ENCODE data around the gene TMPRSS2.

The TMPRSS2 gene

DNA sequence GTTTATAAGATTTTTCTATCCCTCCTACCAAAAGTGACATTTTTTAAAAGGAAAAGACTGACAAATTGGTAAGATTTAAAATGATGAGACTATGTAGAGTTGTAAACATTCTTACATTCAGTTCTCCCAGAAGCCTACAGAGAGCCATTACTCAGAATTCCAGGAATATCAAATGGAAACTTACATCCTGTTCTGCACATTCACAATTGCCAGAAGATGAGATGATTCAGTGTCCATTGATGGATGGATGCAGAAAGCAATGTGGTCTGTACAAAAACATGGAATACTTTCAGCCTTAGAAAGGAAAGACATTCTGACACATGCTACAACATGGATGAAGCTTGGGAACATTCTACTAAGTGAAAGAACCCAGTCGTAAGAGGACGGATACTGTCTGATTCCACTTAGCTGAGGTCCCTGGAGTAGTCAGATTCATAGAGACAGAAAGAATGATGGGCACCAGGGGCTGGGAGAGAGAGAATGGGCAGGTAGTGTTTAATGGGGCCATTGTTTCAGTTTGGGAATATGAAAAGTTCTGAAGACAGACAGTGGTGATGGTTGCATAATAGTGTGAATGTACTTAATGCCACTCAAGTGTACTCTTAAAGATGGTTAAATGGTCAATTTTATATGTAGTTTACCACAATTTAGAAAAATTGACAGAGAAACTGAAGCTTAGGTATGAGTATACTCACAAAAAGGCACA is 65.3 kb downstream of the TMPRSS2 start:
- peak; percentile 75 for DNase-seq (ENCODE audit: low read depth)
- H3K4me3 ChIP-seq (ENCODE audit: control insufficient read depth, low read depth, low read length), result no peak overlapping the region
- TF ChIP-seq, protein P1, sequence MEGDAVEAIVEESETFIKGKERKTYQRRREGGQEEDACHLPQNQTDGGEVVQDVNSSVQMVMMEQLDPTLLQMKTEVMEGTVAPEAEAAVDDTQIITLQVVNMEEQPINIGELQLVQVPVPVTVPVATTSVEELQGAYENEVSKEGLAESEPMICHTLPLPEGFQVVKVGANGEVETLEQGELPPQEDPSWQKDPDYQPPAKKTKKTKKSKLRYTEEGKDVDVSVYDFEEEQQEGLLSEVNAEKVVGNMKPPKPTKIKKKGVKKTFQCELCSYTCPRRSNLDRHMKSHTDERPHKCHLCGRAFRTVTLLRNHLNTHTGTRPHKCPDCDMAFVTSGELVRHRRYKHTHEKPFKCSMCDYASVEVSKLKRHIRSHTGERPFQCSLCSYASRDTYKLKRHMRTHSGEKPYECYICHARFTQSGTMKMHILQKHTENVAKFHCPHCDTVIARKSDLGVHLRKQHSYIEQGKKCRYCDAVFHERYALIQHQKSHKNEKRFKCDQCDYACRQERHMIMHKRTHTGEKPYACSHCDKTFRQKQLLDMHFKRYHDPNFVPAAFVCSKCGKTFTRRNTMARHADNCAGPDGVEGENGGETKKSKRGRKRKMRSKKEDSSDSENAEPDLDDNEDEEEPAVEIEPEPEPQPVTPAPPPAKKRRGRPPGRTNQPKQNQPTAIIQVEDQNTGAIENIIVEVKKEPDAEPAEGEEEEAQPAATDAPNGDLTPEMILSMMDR (conservative IDR thresholded peaks at IDR 0.05; ENCODE audit: control insufficient read depth, insufficient read depth, low read depth, low read length), result no peak

DNA sequence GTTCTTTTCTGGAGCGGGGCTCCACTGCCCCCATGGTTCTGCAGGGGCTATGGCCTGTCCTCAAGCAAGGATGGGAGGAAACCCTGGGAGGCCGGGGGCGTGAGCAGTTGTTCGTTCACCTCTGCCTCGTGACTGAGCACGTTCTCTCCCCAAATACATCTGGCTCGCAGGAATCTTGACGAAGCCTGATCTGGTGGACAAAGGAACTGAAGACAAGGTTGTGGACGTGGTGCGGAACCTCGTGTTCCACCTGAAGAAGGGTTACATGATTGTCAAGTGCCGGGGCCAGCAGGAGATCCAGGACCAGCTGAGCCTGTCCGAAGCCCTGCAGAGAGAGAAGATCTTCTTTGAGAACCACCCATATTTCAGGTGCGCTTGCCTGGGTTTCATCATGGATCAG is 66.4 kb downstream of the TMPRSS2 start:
- DNase-seq (ENCODE audit: low read depth), result no peak
- TF ChIP-seq, protein P1 (conservative IDR thresholded peaks at IDR 0.05; ENCODE audit: control insufficient read depth, insufficient read depth, low read depth, low read length), result no peak
- no peak overlapping the region for H3K4me3 ChIP-seq (ENCODE audit: control insufficient read depth, low read depth, low read length)

DNA sequence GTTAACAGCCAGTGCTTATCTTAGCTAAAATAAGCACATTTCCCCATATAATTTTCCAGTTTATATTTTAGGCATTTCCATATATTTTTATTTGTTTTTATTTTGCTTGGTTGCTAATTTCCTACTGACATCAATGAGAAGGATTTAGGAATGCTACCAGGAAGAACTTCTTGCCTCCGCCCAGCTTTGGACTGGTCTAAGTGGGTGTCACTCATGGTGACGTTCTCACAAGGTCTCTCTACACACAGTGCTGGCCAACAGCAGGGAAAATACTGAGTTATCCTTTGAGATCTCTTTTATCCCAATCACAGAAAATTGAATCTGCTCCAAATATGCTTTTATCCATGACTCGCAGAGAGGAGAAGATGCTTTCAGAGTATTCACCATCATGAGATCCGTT is 68.7 kb downstream of the TMPRSS2 start:
- H3K4me3 ChIP-seq (ENCODE audit: control insufficient read depth, low read depth, low read length), result no peak overlapping the region
- DNase-seq (ENCODE audit: low read depth), result peak; percentile 18
- TF ChIP-seq, protein P1 (conservative IDR thresholded peaks at IDR 0.05; ENCODE audit: control insufficient read depth, insufficient read depth, low read depth, low read length), result no peak

DNA sequence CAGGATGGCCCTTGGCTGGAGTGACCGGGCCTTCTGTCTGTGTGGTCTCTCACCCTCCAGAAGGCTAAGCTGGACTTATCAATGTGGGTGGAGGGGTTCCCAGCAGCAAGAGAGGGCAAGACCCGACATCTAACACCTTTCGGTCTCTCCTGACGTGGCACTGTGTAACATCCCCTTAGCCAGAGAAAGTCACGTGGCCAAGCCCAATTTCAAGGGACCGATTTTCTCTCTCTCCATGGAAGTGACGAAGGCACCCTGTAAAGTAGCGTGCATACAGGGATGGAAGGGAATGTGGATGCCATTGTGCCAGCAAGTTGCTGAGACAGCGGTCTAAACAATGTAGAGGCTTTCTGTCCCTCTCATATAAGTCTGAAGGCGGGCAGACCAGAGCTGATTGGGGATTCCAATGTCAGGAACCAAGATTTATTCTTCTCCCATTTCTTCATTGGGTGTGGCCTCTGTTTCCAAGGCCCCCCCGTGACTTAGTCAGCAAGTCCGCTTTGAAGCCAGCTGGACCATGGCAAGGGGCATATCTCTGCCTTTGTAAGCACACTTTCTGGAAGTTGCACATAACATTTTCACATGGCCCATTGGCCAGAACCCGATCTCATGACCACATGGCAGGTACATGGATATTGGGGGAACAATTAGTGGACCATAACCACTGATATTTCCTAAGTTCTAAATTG is 69.4 kb downstream of the TMPRSS2 start:
- no peak overlapping the region for H3K4me3 ChIP-seq (ENCODE audit: control insufficient read depth, low read depth, low read length)
- TF ChIP-seq, protein P1 (conservative IDR thresholded peaks at IDR 0.05; ENCODE audit: control insufficient read depth, insufficient read depth, low read depth, low read length), result no peak
- no peak for DNase-seq (ENCODE audit: low read depth)

DNA sequence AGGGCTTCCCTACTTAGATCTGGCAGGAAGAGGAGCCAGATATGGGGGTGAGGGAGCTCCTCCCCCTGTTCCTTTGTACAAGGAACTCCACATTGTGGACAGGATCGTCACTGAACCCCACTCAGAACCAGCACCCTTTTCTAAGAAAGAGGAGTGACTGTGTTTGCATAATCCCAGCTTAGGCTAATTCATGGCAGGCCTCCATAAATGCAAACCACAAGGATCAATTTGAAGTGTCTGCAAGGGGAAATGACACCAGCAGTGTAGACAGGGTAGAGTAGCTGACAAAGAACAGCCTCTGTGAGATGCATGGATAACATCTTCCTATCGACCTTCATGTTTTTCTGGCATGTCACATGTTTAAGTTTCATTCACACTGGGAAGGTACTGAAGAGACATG is 70.2 kb downstream of the TMPRSS2 start:
- TF ChIP-seq, protein P1 (conservative IDR thresholded peaks at IDR 0.05; ENCODE audit: control insufficient read depth, insufficient read depth, low read depth, low read length), result no peak
- no peak overlapping the region for H3K4me3 ChIP-seq (ENCODE audit: control insufficient read depth, low read depth, low read length)
- no peak for DNase-seq (ENCODE audit: low read depth)

DNA sequence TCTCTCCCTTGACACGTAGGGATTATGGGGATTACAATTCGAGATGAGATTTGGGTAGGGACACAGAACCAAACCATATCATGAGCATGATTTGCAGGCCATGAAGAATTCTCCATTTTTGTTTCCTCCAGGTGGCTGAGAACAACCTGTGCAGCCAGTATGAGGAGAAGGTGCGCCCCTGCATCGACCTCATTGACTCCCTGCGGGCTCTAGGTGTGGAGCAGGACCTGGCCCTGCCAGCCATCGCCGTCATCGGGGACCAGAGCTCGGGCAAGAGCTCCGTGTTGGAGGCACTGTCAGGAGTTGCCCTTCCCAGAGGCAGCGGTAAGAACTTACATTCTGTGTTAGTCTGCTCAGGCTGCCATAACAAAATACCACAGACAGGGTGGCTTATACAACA is 72.3 kb downstream of the TMPRSS2 start:
- no peak for DNase-seq (ENCODE audit: low read depth)
- TF ChIP-seq, protein P1 (conservative IDR thresholded peaks at IDR 0.05; ENCODE audit: control insufficient read depth, insufficient read depth, low read depth, low read length), result no peak
- H3K4me3 ChIP-seq (ENCODE audit: control insufficient read depth, low read depth, low read length), result no peak overlapping the region

All from fibroblast of mammary gland (primary cell).